Measurements from ENCODE around the gene CSNK1A1L.

DNA sequence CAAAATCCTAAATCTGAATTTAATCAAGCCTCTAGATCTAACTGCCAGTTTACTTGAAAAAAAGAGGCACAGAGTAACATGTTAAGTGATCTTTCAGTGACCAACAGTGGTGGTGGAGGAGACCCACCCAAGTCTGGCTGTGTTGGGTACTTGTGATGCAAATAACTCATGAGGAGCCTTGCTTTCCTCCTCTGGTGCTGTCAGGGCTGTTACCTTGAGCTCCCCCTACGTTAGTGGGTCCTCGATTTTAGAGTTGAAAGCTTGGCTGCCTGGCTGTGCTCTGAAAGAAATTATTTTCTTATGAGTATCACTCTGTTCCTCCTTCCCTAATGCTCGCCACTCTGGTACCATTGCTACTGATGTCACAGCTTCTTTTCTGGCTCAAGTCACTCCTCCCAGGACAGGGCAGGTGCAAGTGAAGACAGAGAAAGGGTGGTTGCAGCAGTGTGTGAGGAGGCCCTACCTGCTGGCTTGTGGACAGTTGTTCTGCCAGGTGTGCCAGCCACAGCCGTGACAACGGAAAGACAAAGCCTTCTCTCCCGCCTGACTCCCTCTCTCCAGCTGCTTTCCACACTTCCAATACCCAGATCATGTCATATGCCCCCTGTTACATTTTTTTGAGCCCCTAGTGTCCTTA lies 39.5 kb downstream of the CSNK1A1L start:
- TF ChIP-seq TEAD3 (CRISPR knock-in tag; optimal IDR thresholded peaks at IDR 0.05; ENCODE audit: borderline replicate concordance): no peak
- TF ChIP-seq, protein P1, sequence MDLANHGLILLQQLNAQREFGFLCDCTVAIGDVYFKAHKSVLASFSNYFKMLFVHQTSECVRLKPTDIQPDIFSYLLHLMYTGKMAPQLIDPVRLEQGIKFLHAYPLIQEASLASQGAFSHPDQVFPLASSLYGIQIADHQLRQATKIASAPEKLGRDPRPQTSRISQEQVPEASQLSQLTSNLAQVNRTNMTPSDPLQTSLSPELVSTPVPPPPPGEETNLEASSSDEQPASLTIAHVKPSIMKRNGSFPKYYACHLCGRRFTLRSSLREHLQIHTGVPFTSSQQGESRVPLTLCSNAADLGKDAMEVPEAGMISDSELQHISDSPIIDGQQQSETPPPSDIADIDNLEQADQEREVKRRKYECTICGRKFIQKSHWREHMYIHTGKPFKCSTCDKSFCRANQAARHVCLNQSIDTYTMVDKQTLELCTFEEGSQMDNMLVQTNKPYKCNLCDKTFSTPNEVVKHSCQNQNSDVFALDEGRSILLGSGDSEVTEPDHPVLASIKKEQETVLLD (CRISPR knock-in tag; IDR thresholded peaks at IDR 0.05; ENCODE audit: low read depth): no peak
